NCI-H1417 treated with DMSO at 0.1 percent for 48 hours (cell line): Measurements from ENCODE around the gene ACE2.
"Not testable (repeated sequence)": the region's sequence is repeated elsewhere in the genome, so short reads cannot be mapped to it uniquely, and the experiment has no call there.

ENCODE experiments used
- DNase-seq: peaks from one replicate; lab custom pipeline; 2025; lab: John Stamatoyannopoulos, UW

Gene ACE2

GRCh38 chrX:15600745-15601144 lies at the start of gene ACE2:
Gene ACE2, minus strand, starts transcription at chrX:15600960. Its CDS starts 49 bp downstream, at chrX:15600911.
- DNase-seq: no peak

GRCh38 chrX:15647510-15647909 lies 46.8 kb upstream of the ACE2 start:
- not testable (repeated sequence) for DNase-seq

GRCh38 chrX:15646543-15646942 lies 45.8 kb upstream of the ACE2 start:
- no peak for DNase-seq

- DNase-seq: no peak
Measured at GRCh38 chrX:15646031-15646430, 45.3 kb upstream of the ACE2 start.

- DNase-seq: no peak
Measured at GRCh38 chrX:15645266-15645665, 44.5 kb upstream of the ACE2 start.

GRCh38 chrX:15644560-15644872 lies 43.8 kb upstream of the ACE2 start:
- DNase-seq: no peak

- no peak for DNase-seq
Measured at GRCh38 chrX:15643786-15644559, 43.2 kb upstream of the ACE2 start.

GRCh38 chrX:15631637-15632036 lies 30.9 kb upstream of the ACE2 start:
- no peak for DNase-seq

- DNase-seq: no peak
Measured at GRCh38 chrX:15623054-15623453, 22.3 kb upstream of the ACE2 start.

- DNase-seq: no peak
Measured at GRCh38 chrX:15619053-15619755, 18.4 kb upstream of the ACE2 start.

- DNase-seq: no peak
Measured at GRCh38 chrX:15617111-15617510, 16.4 kb upstream of the ACE2 start.

- DNase-seq: no peak
Measured at GRCh38 chrX:15616531-15616930, 15.8 kb upstream of the ACE2 start.

GRCh38 chrX:15607067-15607466 lies 6.3 kb upstream of the ACE2 start:
- DNase-seq: no peak

- DNase-seq: no peak
Measured at GRCh38 chrX:15606136-15606535, 5.4 kb upstream of the ACE2 start.

- DNase-seq: no peak
Measured at GRCh38 chrX:15605226-15605625, 4.5 kb upstream of the ACE2 start.

GRCh38 chrX:15602761-15603160 lies 2.0 kb upstream of the ACE2 start:
- DNase-seq: no peak

GRCh38 chrX:15601932-15602331 lies 1.2 kb upstream of the ACE2 start:
- DNase-seq: no peak

- no peak for DNase-seq
Measured at GRCh38 chrX:15600049-15600448, 711 bp downstream of the ACE2 start.

- no peak for DNase-seq
Measured at GRCh38 chrX:15599461-15599860, 1.3 kb downstream of the ACE2 start.

- DNase-seq: no peak
Measured at GRCh38 chrX:15598026-15598425, 2.7 kb downstream of the ACE2 start.

- no peak for DNase-seq
Measured at GRCh38 chrX:15594371-15594770, 6.4 kb downstream of the ACE2 start.

GRCh38 chrX:15579778-15580747 lies 20.7 kb downstream of the ACE2 start:
- no peak for DNase-seq

- DNase-seq: no peak
Measured at GRCh38 chrX:15576019-15576418, 24.7 kb downstream of the ACE2 start.
